A172 (cell line): ENCODE results near the gene SMYD2. TPM values are rescaled to one million over a fixed set of nuclear protein-coding genes. Genes with fewer than 3 reads are reported as not detected.

Experiments used
- DNase-seq: peaks from one replicate; pipeline ENCODE4 v3.0.0-alpha.2; 2015; ENCODE audit warnings: low spot score
- total RNA-seq: library from RNA; depleted of rRNA; stranded (reverse); fragments of >200 nt; shearing (Covaris generic); gene quantifications from 2 replicates; pipeline ENCODE4 v1.2.3, GENCODE V29; 2014

SMYD2 gene
- total RNA-seq, 1 experiment from 2014 or later: 81.1 TPM

DNA sequence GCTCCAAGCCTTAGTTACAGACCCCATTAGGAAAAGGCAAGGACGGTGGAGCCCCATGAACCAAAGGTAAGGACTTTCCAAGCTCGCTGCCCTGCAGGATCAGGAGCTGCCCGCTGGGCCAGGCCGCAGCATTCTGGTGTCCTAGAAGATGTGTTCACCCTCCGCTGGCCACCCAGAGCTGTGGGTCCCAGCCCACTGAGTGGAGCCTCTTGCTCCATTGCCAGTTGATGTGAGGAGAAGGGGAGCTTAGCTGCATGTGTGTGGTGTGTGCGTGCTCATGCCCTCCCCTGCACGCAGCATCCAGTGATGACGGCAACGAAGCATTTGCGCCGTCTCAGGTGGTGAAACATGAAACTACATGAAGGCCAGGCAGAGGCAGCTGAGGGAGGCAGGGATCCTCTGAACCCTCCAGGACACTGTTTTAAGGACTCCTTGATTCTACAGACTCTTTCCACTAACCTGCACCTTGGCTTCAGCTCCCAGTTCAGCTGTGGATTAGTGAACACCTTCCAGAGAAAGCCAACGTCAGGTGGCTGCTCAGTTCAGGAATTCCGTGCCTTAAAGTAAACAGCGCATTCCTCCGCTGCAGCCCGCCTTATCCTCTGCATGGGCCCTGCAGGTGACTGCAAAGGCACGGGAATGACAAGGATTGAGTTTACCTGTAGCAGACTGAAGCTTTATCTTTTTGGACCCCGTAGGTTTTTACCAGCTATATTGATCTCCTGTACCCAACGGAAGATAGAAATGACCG is 48.7 kb downstream of the SMYD2 start:
- DNase-seq: no peak

- no peak for DNase-seq
These were observed 49.3 kb downstream of the SMYD2 start for GRCh38 chr1:214330222-214330621.

- no peak for DNase-seq
These were observed 49.8 kb downstream of the SMYD2 start for GRCh38 chr1:214330715-214331114.

DNA sequence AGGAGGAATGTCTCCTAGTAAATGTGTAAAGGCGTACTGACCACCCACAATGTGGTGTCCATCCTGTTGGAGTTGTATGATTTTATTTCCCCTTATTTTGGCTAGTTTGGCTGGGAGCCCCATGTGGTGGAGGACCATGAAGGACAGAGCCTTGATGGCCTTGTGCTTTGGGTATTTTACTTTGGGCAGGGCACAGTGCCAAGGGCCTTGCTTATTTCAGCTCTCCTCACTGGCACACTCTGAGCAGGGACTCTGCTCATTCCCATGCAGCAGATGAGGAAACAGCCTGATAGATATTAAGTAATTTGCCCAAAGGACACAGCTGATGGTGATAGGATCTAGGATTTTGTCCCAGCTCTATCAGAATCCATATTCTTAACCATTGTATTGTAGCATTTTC is 50.2 kb downstream of the SMYD2 start:
- DNase-seq: no peak

DNA sequence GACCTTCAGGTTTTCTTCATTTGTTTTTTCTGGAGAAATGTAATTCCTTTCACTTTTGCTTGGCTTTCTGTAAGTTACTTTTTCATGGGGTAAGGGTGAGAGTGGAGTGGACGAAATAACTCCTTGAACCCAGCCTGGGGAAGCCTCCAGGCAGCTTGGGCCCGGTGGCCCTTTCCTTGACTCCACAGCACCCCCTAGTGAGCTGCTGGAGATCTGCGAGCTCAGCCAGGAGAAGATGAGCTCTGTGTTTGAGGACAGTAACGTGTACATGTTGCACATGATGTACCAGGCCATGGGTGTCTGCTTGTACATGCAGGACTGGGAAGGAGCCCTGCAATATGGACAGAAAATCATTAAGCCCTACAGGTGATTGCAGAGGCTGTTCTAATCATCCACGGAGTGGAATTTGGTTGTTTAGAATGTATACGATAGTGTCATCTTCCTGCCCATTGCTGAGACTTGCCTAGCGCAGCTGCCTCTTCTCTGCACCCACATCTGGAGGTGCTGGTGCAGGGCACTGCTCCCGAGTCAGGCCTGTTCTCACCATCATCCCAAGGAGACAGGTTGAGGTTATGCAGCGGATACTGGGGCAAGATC is 51.0 kb downstream of the SMYD2 start:
- peak; percentile 52 for DNase-seq

GRCh38 chr1:214332946-214333798 is 52.2 kb downstream of the SMYD2 start:
- peak; percentile 69 for DNase-seq

GRCh38 chr1:214335567-214335966 is 54.6 kb downstream of the SMYD2 start:
- DNase-seq: no peak

GRCh38 chr1:214337015-214337414 is 56.1 kb downstream of the SMYD2 start:
- no peak for DNase-seq

DNA sequence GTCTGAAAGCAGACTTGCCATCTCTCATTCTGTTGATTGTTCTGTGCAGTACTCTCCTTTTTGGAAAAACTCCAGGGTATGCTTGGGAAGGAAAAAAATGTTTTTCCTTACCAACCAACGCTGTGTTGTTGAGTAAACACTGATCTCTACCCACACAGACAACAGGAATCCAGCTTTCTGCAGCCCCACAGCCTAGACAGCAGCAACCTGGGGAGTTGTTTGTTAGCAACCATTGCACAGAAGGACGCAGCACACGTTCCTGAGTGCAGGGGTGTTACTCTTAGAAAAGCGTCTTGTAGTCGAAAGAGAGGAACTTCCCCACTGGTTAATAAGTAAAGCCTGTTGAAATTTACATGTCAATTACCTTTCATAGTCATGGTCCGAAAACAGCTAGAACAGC is 56.6 kb downstream of the SMYD2 start:
- no peak for DNase-seq

DNA sequence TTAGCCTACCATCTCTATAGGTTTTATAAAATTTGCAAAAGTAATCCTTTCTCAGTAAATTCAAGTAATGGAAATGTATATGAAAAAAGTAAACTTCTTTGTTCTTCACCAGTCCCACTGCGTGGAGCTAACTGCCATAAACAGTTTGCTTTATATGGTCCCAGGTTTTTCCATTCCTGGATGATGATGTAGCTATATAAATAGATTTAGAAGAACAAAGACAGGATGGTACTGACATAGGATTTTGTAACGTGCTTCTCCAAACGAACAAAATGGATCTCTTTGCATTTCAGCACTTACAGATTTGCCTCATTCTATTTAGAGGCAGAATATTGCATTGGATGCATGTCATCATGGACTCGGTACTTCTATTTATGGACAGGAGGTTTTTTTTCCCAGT is 57.3 kb downstream of the SMYD2 start:
- DNase-seq: no peak

DNA sequence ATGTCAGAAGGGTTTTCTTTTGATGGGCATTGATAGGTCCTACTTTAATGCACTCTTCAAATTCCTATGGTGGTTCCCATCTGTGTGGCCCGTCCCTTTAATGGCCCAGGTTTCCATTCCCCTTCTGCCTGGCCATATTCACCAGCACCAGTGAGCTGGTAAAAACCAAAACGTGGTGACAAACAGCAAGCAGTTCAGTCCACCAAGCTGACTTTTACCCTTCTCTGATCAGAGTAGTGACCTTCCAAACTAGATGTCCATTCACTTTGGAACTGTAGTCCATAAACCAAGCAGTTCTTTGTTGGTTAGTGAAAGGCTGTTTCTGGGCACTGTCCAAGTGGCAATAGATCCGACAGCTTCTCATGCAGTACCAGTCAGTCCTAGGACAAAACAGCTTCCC is 60.5 kb downstream of the SMYD2 start:
- no peak for DNase-seq

DNA sequence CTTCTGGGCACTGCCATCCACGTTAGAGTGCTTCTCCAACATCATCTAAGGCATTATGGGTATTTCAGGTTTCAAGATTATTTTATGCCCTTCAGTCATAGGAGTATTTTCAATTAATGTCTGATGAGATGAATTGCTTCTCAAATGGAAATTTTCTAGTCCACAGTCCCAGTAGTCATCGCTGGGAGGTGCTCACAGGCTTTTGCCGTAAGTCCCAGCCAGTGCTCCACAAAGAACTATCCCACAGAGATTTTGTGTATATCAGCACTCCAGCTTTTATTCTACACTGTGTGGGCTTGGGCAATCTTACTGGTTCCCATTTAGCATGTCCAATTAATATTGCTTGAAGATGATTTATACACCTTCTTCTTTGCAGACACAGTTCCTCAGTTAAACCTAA is 61.0 kb downstream of the SMYD2 start:
- DNase-seq: no peak

DNA sequence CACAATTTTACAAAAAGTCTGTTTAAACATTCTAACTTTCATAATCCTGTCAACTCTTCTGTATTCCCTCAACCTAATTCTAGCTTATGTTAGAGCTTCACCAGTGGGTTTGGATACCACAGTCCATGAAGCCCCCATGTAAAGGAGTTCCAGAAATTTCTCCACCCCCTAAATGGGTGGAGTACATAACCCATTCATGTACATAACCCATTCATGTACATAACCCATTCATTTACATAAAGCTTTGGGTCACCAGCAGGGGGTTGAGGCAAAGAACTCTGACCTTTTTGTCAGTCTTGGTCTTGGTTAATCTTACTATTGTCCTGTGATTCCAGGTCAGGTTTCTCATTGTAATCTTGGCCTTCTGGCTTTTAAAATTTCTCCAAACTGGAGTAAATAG is 61.6 kb downstream of the SMYD2 start:
- DNase-seq: no peak

DNA sequence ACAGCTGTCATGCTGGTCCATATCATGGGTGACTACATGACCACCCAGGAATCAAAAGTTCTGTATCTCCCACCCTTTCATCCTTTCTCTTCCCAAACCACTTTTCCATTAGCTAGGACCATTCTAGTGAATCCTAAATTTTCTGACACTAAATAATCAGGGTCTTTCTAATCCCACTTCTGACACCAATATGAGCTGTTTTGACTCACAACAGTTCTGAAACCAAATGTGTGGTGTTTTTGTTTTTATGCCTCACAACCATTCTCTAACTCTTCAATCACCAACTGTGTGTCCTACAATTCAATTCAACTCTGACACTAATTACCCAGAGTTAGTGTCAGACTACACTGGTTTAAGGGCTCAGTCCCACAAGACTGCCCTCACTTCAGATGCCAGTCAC is 63.9 kb downstream of the SMYD2 start:
- no peak for DNase-seq

GRCh38 chr1:214349008-214349407 is 68.0 kb downstream of the SMYD2 start:
- no peak for DNase-seq

DNA sequence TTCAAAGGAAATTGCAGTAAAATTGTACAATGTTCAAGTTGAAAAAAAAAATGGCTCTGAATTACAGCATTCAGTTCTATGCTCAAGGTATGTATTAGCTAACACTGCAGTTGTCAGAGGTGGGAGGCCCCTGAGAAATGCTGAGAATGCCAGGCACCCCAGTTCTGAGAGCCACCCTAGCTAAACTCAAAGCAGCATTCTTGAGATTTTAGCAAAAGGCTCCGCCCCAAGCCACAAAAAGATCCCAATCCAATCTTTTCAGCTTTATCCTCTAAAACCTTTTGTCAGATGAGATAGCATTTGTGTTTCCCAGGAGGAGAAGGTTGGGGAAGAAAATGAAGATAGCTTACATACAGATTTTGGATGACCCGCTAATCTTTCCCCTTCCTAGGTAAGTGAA is 68.8 kb downstream of the SMYD2 start:
- DNase-seq: peak; percentile 81

DNA sequence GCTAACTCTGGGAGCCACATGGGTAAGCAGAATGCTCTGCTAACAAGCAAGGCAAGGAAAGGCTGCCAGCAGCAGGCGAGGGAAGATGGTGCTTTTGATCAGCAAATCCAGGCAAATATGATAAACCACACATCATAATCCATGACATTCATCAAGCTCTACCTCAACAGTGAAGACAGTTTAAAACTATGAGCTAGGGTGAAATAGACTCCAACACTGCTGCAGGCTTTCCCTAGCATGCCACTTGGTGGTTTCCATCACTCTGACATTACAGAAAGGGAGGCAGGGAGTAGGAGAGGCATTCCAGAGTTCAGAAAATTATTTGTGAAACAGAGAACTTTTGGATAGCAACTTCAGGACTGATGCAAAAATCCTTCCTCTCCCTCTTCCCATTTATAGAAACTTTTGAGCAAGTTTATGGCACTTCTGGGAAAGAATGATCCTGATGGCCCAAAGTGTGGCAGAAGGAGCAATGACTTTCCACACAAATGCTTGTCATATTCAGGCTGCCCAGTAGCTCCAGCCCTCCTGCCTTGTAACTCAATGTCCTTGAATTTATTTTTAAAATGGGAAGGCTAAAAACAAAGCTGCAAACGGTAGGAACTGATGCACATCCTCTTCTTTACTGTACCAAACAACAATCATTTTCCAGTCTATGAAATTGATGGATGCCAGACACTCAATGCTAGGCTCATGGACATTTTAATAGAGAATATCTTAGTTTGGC is 70.8 kb downstream of the SMYD2 start:
- DNase-seq: no peak

GRCh38 chr1:214352838-214353237 is 71.9 kb downstream of the SMYD2 start:
- DNase-seq: no peak

GRCh38 chr1:214354440-214355148 is 73.6 kb downstream of the SMYD2 start:
- DNase-seq: no peak

DNA sequence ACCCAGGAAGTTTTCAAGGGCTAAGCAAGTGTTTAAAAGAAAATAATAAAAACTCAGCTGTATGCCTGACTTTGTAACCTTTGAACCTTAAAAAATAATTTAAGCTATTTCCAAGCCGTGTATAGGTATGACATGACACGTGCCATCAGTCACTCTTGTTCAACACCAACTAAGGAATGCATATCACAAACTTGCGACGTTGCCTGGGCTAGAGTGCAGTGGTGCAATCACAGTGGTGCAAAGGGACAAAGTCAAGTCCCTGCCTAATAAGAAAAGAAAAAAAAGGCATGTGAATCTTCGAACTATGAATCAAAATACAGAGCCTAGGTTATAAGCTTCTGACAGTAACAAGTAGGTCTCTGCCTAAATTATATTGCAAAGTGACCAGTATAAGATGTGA is 79.2 kb downstream of the SMYD2 start:
- no peak for DNase-seq

- no peak for DNase-seq
These were observed 79.7 kb downstream of the SMYD2 start for GRCh38 chr1:214360525-214361164.
